ENCODE results near the gene ADGRE1.

The ADGRE1 gene

DNA sequence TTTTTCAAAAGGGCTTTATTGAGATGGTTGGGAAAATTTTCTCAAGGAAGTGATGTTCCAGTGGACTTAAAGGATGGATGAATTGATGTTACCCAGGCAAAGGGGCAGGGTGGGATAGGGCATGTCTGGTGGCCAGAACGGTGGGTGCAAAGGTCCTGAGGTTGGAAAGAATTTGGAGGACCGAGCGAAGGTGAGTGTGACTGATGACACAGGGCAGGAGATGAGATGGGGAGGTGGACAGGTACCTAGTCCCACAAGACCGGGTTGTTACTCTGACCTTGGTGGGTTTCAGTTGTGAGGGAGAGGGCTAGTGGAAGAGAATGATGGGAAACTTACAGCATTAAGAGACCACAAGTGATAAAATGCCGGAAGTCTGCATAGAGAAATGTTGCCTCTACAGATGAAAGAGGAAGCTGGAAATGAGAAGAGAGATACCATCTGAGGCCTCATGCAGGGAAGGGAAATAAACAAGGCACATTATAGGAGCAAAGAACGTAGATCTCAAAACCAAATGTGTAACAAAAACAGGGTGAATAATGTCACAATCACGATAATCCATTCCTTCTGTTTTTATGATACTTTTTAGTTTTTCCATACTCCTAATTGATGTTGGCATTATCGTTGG is 4.5 kb downstream of the ADGRE1 start:
- peaks cover 60% of the 10 kb centered on the region for H3K9me3 Mint-ChIP-seq
- CTCF ChIA-PET, result no interaction called here
- H3K36me3 Mint-ChIP-seq, result peaks cover 48% of the 10 kb centered on the region
- H3K27me3 Mint-ChIP-seq, result no peaks in the 10 kb centered on the region
- peak overlapping the region; percentile 91 for H3K27ac Mint-ChIP-seq
- DNase-seq, result peak; percentile 25
- H3K4me3 Mint-ChIP-seq, result peak overlapping the region; percentile 49
- peaks cover 67% of the 10 kb centered on the region for H3K4me1 Mint-ChIP-seq

DNA sequence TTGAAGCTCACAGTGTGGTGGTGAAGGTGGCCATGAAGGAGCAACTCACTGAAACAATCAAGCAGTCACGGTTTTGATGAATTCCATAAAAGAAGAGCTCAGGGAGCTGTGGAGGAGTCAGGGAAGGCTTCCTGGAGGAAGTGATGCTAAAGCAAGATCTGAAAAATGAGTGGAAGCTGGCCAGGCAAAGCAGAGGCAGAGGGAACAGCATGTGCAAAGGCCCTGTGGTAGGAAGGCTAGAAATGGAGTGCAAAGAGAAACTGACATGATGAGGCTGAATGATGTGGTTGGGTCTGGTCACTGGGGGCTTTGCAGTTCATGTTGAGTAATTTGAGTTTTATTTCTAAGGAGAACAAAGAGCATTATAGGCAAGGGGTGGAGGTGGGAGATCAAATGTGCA is 6.9 kb downstream of the ADGRE1 start:
- no peak overlapping the region for H3K27ac Mint-ChIP-seq
- CTCF ChIA-PET, result no interaction called here
- peaks cover 56% of the 10 kb centered on the region for H3K9me3 Mint-ChIP-seq
- peaks cover 54% of the 10 kb centered on the region for H3K36me3 Mint-ChIP-seq
- DNase-seq, result no peak
- no peak overlapping the region for H3K4me3 Mint-ChIP-seq
- peaks cover 44% of the 10 kb centered on the region for H3K4me1 Mint-ChIP-seq
- H3K27me3 Mint-ChIP-seq, result no peaks in the 10 kb centered on the region

DNA sequence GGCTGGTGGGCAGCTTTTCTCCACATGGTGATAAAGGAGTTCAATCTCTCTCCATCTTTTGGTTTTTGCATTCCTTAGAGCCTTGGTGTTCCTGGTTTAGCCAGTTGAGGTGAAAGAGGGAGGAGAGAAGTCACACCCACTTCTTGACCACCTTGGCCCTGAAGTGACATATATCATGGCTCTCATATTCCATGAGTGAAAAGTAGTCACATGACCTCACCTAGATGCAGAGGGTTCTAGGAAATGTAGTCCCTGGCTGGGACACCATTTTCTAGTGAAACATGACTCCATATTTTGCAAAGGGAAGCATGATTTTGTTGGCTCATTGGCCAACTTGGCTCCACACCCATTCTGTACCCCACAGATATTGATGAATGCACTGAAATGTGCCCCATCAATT is 16.1 kb downstream of the ADGRE1 start:
- Mint-ChIP-seq H3K27ac (no peak overlapping the region), H3K36me3 (peaks cover 25% of the 10 kb centered on the region), H3K9me3 (peaks cover 47% of the 10 kb centered on the region), H3K4me1 (no peaks in the 10 kb centered on the region), H3K4me3 (no peak overlapping the region), H3K27me3 (no peaks in the 10 kb centered on the region)
- DNase-seq, result no peak
- CTCF ChIA-PET, result no interaction called here

DNA sequence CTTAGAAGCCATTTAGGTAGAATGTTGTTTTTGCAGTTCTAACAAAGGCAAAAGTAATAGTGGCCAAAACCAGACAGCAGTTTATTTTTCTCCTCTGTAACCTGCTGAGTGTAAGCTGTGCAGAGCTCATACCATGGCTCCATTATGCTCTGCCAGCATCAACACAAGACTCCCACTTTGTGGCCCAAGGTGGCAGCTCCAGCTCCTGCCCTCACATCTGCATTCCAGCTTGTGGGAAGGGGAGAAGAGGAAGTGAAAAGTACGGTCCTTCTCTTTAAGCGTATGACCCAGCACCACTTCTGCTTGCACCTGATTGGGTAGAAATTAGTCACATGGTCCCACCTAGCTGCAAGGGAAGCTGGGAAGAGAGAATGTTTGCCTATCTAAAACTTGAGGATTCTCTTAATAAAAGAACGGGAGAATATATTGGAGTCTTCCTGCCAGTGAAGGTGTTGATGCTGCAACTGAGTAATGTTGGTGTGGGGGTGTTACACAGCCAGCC is 19.2 kb downstream of the ADGRE1 start:
- H3K27me3 Mint-ChIP-seq, result no peaks in the 10 kb centered on the region
- CTCF ChIA-PET, result no interaction called here
- no peak overlapping the region for H3K27ac Mint-ChIP-seq
- peaks cover 36% of the 10 kb centered on the region for H3K9me3 Mint-ChIP-seq
- no peak overlapping the region for H3K4me3 Mint-ChIP-seq
- no peak for DNase-seq
- H3K36me3 Mint-ChIP-seq, result peaks cover 11% of the 10 kb centered on the region
- no peaks in the 10 kb centered on the region for H3K4me1 Mint-ChIP-seq

DNA sequence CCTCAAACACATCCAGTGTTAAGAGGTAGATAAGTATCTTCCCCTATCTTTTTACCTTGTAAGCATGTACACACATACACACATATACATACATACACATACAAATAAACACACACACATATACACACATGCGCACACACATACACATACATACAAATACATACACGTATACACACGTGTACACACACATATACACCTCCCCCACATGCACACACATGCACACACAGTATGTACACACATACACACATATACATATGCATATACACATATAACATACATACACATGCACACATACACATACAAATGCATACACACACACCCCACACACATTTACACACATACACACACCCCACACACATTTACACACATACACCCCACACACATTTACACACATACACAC is 24.1 kb downstream of the ADGRE1 start:
- CTCF ChIA-PET, result no interaction called here
- Mint-ChIP-seq H3K9me3 (peaks cover 45% of the 10 kb centered on the region), H3K36me3 (peaks cover 24% of the 10 kb centered on the region), H3K27ac (no peak overlapping the region), H3K4me1 (no peaks in the 10 kb centered on the region), H3K27me3 (no peaks in the 10 kb centered on the region), H3K4me3 (no peak overlapping the region)
- DNase-seq, result no peak

DNA sequence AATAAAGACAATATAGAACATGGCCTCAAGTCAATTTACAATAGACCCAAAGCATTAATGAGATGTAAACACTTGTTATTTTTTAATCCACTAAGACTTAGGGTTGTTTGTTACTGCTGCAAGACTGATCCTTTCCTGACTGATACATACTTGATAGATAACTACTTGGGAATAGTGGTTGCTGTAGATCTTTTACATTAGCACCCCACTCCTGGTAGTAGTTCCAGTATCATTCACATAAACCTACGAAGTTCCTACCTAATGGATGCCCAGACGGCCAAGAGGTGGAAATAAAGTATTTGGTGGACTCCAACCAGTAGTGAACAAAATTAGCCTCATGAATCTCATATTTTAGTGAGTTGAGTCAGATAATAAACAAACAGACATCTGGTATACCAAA is 26.9 kb downstream of the ADGRE1 start:
- Mint-ChIP-seq H3K4me3 (no peak overlapping the region), H3K27ac (no peak overlapping the region), H3K27me3 (no peaks in the 10 kb centered on the region), H3K4me1 (no peaks in the 10 kb centered on the region), H3K9me3 (peaks cover 31% of the 10 kb centered on the region), H3K36me3 (peaks cover 17% of the 10 kb centered on the region)
- no peak for DNase-seq
- CTCF ChIA-PET, result no interaction called here

DNA sequence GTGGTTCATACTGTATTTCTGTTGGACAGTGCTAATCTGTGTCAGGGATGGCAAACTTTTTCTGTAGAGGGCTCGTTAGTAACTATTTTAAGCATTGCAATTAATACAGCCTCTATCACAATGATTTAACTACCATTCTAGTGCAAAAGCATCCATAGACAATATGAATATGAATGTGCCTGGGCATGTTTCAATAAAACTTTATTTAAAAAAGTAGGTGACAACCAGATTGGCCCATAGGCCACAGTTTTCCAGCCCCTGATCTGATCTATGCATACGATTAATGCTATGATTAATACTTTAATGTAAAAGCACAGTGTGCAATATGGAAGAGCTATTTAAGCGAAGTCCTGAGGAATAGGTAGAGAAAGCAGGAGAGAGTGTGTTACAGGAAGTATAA is 29.6 kb downstream of the ADGRE1 start:
- H3K36me3 Mint-ChIP-seq, result peaks cover 15% of the 10 kb centered on the region
- H3K27ac Mint-ChIP-seq, result no peak overlapping the region
- no peaks in the 10 kb centered on the region for H3K4me1 Mint-ChIP-seq
- DNase-seq, result no peak
- no peaks in the 10 kb centered on the region for H3K27me3 Mint-ChIP-seq
- CTCF ChIA-PET, result interaction anchor here (1.1 kb wide), 1 partner anchor 28 kb away, joined by 3 read pairs; no protein-coding TSS in a partner anchor
- peaks cover 24% of the 10 kb centered on the region for H3K9me3 Mint-ChIP-seq
- no peak overlapping the region for H3K4me3 Mint-ChIP-seq

DNA sequence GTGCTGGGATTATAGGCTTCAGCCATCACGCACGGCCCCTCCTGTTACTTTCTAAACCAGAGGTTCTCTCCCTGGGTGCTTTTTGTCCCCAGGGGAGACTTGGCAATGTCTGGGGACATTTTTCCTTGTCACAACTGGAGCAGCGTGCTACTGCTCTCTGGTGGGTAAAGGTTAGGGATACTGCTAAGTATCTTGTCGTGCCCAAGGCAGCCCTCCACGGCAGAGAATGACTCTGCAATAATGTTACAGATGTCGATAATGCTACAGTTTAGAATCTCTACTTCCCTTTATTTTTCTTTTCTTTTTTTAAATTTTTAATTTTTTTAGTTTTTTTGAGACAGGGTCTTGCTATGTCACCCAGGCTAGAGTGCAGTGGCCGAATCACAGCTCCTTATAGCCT is 38.0 kb downstream of the ADGRE1 start:
- Mint-ChIP-seq H3K4me1 (peaks cover 13% of the 10 kb centered on the region), H3K36me3 (peaks cover 6% of the 10 kb centered on the region), H3K27ac (no peak overlapping the region), H3K4me3 (no peak overlapping the region), H3K9me3 (peaks cover 15% of the 10 kb centered on the region), H3K27me3 (no peaks in the 10 kb centered on the region)
- CTCF ChIA-PET, result no interaction called here
- DNase-seq, result no peak

DNA sequence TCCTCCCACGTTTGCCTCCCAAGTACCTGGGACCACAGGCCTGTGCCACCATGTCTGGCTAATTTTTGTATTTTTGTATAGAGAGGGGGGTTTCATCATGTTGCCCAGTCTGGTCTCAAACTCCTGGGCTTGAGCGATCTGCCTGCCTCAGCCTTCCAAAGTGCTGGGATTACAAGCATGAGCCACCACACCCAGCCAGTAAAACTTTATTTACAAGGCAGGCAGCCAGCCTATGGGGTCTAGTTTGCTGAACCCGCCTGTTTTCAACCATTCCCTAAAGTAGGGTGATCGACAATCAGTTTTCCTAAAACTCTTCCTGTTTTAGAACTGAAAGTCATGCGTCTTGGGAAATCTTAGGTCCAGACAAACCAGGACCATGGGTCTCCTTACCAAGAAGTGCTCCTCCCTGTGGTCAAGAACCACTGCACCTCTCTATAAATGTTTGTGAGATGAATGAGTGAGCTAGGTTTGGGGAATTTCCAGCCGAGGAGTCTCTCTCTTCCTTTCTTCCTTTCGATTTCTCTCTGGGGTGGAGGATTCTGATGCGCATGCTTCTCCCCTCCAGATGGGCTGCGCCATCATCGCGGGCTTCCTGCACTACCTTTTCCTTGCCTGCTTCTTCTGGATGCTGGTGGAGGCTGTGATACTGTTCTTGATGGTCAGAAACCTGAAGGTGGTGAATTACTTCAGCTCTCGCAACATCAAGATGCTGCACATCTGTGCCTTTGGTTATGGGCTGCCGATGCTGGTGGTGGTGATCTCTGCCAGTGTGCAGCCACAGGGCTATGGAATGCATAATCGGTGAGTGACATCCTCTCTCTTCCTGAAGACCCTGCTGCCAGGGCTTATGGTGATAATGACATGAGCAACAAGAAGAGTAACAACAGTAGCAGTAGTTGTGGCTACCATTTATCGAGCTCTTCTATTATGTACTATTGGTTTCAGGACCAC is 38.7 kb downstream of the ADGRE1 start:
- DNase-seq, result no peak
- H3K4me1 Mint-ChIP-seq, result peaks cover 13% of the 10 kb centered on the region
- no peak overlapping the region for H3K27ac Mint-ChIP-seq
- H3K27me3 Mint-ChIP-seq, result no peaks in the 10 kb centered on the region
- peaks cover 8% of the 10 kb centered on the region for H3K36me3 Mint-ChIP-seq
- H3K9me3 Mint-ChIP-seq, result peaks cover 18% of the 10 kb centered on the region
- peak overlapping the region; percentile 12 for H3K4me3 Mint-ChIP-seq
- CTCF ChIA-PET, result no interaction called here

DNA sequence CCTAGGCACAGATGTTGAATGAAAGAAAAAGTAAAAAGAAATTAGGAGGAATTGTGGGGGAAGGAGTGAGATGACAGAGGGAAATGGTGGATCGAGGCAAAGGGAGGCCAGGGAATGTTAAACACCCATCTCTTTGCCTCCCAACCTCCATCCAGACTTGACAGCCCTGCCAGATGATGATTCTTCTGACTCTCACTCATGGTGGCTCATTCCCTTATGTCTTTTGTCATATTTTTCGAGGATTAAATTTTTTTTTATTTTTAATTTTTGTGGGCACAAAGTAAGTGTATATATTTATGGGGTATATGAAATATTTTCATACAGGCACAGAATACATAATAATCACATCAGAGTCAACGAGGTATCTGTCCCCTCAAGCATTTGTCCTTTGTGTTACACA is 42.8 kb downstream of the ADGRE1 start:
- H3K27ac Mint-ChIP-seq, result no peak overlapping the region
- H3K36me3 Mint-ChIP-seq, result peaks cover 7% of the 10 kb centered on the region
- H3K4me3 Mint-ChIP-seq, result no peak overlapping the region
- peaks cover 20% of the 10 kb centered on the region for H3K9me3 Mint-ChIP-seq
- no peak for DNase-seq
- CTCF ChIA-PET, result no interaction called here
- peaks cover 9% of the 10 kb centered on the region for H3K4me1 Mint-ChIP-seq
- H3K27me3 Mint-ChIP-seq, result no peaks in the 10 kb centered on the region

DNA sequence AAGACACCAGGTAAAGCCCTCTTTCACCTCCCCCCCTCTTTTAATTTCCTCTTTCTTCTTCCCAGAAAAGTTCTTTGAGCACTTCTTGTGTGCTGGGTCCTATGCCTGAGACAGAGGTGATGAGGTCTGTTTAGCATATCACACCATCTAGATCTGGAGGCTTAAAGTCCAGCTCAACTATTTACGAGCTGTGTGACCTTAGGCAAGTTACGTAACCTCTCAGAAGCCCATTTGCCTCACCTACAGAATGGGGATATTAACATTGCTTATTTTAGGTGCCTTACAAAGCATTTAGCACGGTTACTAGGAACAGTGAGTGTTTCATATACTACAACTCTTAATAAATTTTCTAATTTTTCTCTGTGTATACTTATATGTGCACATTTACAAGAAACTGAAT is 47.7 kb downstream of the ADGRE1 start:
- CTCF ChIA-PET, result interaction anchor here (0.7 kb wide), 1 partner anchor 131 kb away, joined by 3 read pairs; no protein-coding TSS in a partner anchor
- peaks cover 11% of the 10 kb centered on the region for H3K9me3 Mint-ChIP-seq

DNA sequence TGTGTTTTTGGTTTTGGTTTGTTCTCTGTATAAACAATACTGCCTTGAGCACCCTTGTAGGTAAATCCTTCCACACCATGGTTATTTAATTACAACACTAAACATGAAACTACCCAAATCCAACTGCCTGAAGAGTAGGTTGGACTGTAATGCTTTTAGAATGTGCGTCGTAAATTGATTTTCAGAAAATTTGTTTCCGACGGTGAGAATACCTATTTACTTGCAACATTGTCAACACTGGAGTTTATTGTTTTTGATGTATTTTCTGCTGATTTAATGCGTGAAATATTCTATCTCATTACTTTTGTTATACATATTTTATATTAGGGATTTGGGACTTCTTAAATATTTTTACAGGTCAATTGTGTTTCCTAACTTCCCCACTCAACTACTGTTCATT is 48.2 kb downstream of the ADGRE1 start:
- no peaks in the 10 kb centered on the region for H3K27me3 Mint-ChIP-seq
- H3K9me3 Mint-ChIP-seq, result peaks cover 10% of the 10 kb centered on the region
- H3K36me3 Mint-ChIP-seq, result peaks cover 4% of the 10 kb centered on the region
- DNase-seq, result no peak
- no peak overlapping the region for H3K27ac Mint-ChIP-seq
- no peak overlapping the region for H3K4me3 Mint-ChIP-seq
- CTCF ChIA-PET, result no interaction called here
- no peaks in the 10 kb centered on the region for H3K4me1 Mint-ChIP-seq

More for the DNA sequence above, 47.7 kb downstream of the ADGRE1 start:
- Mint-ChIP-seq H3K4me1 (no peaks in the 10 kb centered on the region), H3K27ac (no peak overlapping the region), H3K4me3 (no peak overlapping the region), H3K27me3 (no peaks in the 10 kb centered on the region), H3K36me3 (peaks cover 4% of the 10 kb centered on the region)
- no peak for DNase-seq

DNA sequence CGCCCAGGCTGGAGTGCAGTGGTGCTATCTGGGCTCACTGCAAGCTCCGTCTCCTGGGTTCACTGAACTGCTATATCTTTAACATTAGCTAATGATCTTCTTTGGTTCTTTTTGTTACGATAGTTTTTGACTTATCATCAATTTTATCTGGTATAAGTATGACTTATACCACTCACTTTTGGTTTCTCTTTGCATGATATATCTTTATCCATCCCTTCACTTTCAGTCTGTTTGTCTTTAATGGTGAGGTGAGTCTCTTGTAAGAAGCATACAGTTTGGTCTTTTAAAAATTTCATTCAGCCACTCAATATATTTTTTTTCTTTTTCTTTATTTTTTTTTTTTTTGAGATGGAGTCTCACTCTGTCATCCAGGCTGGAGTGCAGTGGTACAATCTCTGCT is 58.4 kb downstream of the ADGRE1 start:
- Mint-ChIP-seq H3K4me1 (peaks cover 20% of the 10 kb centered on the region), H3K27me3 (no peaks in the 10 kb centered on the region), H3K27ac (no peak overlapping the region), H3K9me3 (peaks cover 2% of the 10 kb centered on the region), H3K4me3 (no peak overlapping the region), H3K36me3 (peaks cover 3% of the 10 kb centered on the region)
- no peak for DNase-seq
- CTCF ChIA-PET, result interaction anchor here (0.6 kb wide), 1 partner anchor 29 kb away, joined by 3 read pairs; no protein-coding TSS in a partner anchor

DNA sequence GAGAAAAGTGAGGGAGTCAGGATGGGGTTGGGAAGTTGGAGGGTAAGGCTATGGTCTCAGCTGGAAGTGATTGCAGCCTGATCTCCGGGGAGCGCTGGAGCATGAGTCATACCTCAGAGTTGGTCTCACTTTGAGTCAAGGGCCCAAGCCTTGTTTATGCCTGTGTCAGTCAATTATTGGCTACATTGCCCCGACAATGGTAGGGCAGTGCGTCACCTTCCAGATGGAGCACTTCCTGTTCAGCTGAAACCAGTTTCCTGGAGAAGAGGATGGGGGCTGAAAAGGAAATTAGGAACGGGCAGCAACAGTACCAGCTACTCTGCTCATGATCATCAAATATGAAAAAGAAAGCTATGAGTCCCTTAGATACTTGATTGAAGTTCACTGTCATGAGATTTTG is 60.4 kb downstream of the ADGRE1 start:
- peak; percentile 64 for DNase-seq
- CTCF ChIA-PET, result interaction anchor here (1.3 kb wide), 1 partner anchor 16 kb away, joined by 4 read pairs; no protein-coding TSS in a partner anchor
- Mint-ChIP-seq H3K4me3 (no peak overlapping the region), H3K27me3 (no peaks in the 10 kb centered on the region), H3K27ac (peak overlapping the region; percentile 82), H3K4me1 (peaks cover 20% of the 10 kb centered on the region), H3K9me3 (peaks cover 2% of the 10 kb centered on the region), H3K36me3 (no peaks in the 10 kb centered on the region)
